Fibroblast of skin of right quadriceps (primary cell): ENCODE results near the gene NPAS2.

ENCODE experiments used
- DNase-seq: peaks from one replicate; pipeline ENCODE4 v3.0.0-alpha.2; 2013

Gene NPAS2

GRCh38 chr2:100997509-100998234 is 177.7 kb downstream of the NPAS2 start:
- no peak for DNase-seq

- no peak for DNase-seq
Measured at GRCh38 chr2:100998235-100998573, 178.3 kb downstream of the NPAS2 start.

- no peak for DNase-seq
Measured at GRCh38 chr2:100999995-101000394, 180.1 kb downstream of the NPAS2 start.

- DNase-seq = peak; percentile 97
Measured at GRCh38 chr2:101001691-101002561, 182.0 kb downstream of the NPAS2 start, which contains the start of gene RPL31. Gene RPL31, plus strand, starts transcription at chr2:101002289. Its CDS starts 413 bp downstream, at chr2:101002702.

GRCh38 chr2:101002562-101003277 is 182.8 kb downstream of the NPAS2 start:
- DNase-seq = no peak

GRCh38 chr2:101003278-101003775 is 183.4 kb downstream of the NPAS2 start:
- DNase-seq = no peak

GRCh38 chr2:101004620-101005325 is 184.8 kb downstream of the NPAS2 start:
- DNase-seq = no peak

GRCh38 chr2:101006065-101006715 is 186.3 kb downstream of the NPAS2 start:
- no peak for DNase-seq

- no peak for DNase-seq
Measured at GRCh38 chr2:101007415-101008345, 187.7 kb downstream of the NPAS2 start.

- DNase-seq = no peak
Measured at GRCh38 chr2:101011152-101011551, 191.2 kb downstream of the NPAS2 start.

- DNase-seq = no peak
Measured at GRCh38 chr2:101012054-101012705, 192.2 kb downstream of the NPAS2 start.

- DNase-seq = peak; percentile 41
Measured at GRCh38 chr2:101012706-101013181, 192.8 kb downstream of the NPAS2 start.

- no peak for DNase-seq
Measured at GRCh38 chr2:101014264-101014857, 194.4 kb downstream of the NPAS2 start.

- DNase-seq = no peak
Measured at GRCh38 chr2:101017371-101017770, 197.4 kb downstream of the NPAS2 start.

- DNase-seq = no peak
Measured at GRCh38 chr2:101018934-101019333, 199.0 kb downstream of the NPAS2 start.

GRCh38 chr2:101022221-101022620 is 202.3 kb downstream of the NPAS2 start:
- no peak for DNase-seq

- DNase-seq = no peak
Measured at GRCh38 chr2:101023327-101024107, 203.6 kb downstream of the NPAS2 start.

- DNase-seq = no peak
Measured at GRCh38 chr2:101025561-101025960, 205.6 kb downstream of the NPAS2 start.

GRCh38 chr2:101026253-101026701 is 206.3 kb downstream of the NPAS2 start:
- no peak for DNase-seq
